ENCODE data around the gene CDK5RAP1.

Gene CDK5RAP1

DNA sequence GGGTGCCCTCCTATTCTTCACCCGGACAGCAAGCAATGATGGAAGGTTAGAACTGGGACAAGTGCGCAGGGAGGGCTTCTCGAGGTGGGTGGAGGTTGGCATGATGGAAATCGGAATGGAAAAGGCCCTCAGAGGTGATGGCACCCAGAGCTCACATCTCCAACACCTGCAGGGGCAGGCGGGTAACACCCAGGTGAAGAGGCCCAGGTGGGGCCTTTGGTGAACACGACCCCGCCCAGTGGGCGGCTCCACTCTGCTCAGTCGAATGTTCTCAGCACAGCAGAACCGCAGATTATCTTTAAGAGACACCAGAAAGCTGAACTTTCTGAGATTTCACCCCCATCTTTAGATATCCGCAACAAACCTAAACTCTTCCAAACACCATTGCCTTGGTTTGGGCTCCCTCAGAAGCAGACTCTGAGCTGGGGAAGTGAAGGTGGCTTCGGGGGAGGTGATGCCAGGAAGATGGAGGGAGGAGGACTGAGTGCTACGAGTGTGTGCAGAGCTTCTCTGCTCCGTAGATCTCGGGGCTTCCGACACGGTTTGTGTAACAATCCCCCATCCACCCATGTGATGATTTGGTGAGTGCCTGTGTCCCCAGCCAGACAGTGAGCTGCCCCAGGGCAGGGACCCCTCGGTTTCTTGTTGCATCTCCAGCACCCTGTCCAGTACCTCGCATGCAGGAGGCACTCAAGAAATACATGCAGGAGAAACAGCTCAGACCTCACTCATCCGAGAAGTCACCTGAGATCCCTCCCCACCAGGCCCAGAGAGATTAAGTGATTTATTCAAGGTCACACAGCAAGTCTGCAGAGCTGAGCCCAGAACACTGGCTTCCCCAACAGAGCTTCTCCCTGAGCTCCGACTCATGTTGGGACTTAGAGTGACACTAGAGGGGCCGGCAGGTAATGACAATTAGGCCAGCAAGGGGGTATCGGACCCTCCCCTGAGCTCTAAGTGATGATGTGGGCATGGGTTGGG is 72.9 kb downstream of the CDK5RAP1 start:
- DNase-seq, result no peak

DNA sequence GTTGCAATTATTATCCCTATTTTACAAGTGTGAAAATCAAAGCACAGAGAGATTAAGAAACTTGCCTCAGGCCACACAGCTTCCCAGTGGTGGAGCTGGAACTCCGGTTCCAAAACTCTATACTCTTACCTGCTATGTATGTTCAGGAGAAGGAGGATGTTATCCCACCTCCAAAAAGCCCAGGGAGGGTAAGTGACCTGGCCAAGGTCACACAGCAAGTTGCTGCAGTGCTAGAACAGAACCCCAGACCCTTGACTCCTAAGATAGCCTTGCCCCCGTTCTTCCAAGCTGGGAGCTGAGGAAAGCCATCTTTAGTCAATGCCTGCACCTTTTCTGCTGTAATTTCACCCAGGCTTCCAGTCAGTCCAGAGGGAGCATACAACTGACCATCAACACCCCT is 76.0 kb downstream of the CDK5RAP1 start:
- DNase-seq, result no peak

DNA sequence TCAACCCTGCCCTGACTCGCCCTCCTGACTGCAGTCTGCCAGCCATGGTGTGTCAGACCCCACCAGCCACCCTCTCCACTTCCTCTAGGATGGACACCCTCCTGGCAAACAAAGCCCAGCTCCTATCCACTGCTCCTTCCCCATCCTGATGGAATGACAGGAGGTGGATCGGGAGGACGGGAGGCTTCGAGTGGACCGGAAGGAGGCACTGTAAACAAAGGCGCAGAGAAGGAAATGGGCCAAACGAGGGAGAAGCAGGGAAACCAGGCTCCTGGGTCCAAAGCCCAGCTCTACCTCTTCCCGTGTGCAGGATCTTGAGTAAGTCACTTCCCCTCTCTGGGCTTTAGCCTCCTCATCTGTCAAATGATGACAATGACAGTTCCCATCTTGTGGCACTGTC is 78.1 kb downstream of the CDK5RAP1 start:
- DNase-seq, result no peak

DNA sequence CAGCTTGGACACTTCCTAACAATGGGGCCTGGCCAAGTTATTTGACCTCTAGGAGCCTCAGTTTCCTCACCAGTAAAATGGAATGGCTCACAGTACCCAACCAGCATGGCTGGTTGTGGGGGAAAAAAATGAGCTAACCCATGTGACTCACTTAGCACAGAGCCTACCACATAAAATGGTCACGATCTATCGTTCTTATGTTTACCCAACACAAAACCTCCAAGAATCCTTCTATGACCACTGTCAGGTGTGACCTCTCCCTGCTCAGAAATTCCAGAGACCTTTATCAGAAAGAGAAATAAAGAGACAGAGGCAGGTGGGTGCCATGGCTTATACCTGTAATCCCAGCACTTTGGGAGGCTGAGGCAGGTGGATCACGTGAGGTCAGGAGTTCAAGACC is 78.9 kb downstream of the CDK5RAP1 start:
- DNase-seq, result no peak

DNA sequence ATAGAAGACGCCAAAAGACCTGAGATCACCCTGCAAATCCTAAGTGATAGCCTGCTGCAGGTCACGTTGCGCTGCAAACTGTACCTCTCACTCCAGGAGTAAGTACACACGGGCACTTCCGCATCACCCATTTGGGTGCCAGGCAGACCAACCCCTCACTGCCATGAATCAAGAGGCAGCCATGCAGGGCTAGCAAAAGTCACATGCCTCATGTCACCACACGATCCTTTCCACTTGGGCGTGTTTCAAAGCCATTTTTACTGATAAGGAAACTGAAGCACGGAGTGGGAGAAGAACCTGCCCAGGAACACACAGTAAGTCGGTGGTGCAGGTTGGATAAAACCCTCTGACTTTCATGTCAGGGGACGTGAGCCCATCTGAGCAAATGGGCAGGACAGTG is 81.3 kb downstream of the CDK5RAP1 start:
- DNase-seq, result no peak

DNA sequence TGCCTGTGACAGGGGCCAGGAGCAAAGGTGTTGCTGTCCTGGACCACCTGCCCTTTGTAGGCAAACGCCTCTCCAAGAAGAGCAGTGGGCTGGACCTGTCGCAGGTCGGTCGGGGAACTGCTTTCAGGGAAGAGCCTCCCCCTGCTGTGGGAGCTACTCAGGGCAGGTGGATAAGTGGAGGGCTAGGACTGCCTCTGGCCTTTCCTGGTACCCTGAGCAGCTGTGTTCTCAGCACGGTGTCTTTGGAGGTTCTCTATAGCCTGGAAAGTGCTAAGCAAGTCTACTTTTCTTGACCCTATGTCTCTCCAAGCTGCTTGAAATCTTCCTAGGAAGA is 83.3 kb downstream of the CDK5RAP1 start:
- no peak for DNase-seq

DNA sequence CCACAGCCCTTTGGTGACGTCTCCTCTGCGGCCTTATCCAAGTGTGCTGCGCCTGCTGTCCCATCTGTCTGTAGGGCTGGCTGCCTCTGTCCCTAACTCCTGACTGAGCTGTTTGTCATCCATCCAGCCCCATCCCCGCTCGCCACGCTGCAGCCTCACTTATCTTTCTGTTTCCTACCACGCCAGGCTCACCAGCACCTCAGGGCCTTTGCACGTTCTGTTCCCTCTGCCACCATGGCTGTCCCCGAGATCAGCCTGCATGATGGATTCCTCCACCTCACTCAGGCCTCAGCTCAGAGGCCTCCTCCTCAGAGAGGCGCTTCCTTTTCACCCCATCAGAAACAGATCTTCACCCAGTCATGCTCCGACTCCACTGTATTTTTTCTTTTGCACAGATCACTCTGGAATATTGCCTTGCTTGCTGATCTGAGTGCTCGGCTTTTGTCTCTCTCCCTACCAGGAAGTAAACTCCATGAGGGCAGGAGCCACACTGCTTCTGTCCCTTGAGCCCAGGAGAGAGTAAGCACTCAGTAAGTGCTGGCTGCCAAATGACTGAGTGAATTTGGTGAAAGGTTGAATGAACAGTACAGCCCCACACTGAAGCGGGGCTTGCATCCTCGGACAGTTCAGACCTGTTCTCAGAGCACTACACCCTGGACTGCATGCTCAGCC is 83.8 kb downstream of the CDK5RAP1 start:
- no peak for DNase-seq

DNA sequence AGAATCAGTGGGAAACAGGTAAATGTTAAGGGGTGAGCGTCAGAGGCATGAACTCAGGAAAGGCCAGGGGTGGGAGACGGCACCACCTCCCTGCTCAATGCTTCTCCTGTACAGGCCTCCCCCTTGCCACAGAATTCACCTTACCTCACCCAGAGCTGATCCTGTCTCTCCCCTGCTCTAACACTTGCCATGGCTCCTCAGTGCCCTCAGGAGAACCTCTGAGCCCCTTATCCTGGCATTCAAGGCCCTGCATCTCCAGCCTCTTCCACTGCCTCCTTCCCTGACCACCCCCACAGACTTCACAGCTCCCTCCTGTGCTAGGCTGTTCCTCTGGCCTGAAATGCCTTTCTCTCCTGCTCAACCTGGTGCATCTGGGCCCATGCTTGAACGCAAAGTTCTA is 84.4 kb downstream of the CDK5RAP1 start:
- no peak for DNase-seq

DNA sequence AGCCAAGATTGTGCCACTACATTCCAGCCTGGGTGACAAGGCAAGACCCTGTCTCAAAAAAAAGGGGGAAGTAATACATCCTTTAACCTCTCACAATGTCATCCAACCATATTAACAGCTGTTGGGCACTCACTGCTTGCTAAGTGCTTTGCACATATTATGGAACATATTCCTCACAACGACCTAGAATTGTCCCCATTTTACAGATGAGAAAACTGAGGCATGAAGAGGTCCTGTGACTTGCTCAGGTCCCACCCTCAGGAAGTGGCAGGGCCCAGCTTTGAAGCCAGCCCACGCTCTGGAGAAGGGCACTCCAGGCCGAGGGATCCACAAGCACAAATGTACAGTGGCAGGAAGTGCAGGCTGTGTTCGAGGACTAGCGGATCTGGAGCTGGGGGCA is 85.0 kb downstream of the CDK5RAP1 start:
- no peak for DNase-seq

DNA sequence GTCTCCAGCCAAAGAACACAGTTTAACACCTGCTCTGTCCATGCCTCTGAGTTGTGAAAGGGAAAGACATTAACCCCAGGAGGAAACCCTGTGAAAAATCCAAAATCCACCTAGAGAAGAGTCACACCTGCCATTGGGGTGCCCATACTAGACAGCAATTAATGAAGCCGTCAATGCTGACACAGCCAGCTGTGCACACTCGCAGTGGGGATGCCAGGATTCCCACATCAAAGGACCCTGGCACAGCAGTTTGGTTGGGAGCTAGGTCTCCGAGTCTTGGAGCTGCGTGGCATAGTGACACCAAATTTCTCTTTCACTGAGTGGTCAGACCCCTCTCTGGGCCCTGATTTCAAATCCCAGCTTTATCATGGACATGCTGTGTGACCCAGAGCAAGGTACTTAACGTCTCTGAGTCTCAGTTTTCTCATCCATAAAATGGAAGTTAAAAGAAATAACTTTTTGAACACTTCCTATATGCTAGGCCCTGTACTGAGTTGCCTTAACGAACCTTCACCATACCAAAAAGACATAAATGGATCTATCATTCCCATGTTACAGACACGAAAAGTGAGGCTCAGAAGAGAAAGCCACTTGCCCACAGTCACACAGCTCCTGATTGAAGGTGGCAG is 87.5 kb downstream of the CDK5RAP1 start:
- DNase-seq, result no peak

DNA sequence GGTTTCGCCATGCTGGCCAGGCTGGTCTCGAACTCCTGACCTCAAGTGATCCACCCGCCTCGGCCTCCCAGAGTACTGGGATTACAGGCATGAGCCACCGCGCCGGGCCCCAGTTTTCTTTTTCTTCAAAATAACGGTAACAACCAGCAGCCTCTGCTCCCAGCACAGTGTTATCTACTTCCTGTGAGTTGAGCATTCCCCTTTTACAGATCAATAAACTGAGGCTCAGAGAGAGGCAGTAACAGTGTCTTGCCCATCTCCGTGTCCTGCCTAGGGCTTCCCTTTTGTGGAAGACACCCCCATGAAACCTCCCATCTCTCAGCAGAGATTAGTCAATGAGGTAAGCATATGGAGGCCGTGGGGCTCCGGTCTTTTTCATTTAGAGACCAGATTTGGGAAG is 88.7 kb downstream of the CDK5RAP1 start:
- no peak for DNase-seq

DNA sequence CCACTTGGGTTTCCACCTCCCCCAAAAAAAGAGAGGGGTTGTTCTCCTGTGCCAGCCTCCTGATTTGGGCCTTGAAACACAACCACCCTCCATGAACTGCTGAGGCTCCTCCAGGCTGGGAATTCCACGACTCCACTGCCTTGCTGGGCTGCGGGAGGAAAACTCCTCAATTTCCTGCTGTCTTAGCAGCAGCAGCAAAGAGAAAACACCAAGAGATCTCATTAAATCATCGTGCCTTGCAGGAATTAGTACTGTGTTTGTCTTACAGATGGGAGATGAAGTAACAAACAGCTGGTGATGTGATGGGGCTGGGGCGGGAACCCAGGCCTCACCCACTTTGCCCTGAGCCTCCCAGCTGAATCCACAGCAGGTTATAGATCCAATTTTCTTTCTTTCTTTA is 89.3 kb downstream of the CDK5RAP1 start:
- no peak for DNase-seq

DNA sequence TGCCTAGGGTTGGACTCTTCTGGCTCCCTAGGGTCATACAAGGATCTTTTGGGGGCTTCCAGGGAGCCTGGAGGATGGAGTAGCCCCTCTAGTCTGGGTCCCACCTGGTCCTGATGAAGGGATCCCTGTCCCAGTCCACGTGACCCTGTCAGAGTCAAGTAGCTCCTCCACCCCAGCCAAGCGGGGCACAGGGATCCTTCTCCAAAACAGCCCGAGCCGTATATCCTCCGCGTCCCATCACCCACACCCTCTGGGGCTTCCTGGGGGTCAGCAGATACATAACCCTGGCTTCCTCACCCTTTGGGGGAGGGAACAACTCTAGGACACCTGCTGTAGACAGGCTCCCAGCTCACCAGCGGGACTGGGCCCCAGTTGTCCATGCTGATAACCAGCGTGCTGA is 90.3 kb downstream of the CDK5RAP1 start:
- DNase-seq, result no peak

DNA sequence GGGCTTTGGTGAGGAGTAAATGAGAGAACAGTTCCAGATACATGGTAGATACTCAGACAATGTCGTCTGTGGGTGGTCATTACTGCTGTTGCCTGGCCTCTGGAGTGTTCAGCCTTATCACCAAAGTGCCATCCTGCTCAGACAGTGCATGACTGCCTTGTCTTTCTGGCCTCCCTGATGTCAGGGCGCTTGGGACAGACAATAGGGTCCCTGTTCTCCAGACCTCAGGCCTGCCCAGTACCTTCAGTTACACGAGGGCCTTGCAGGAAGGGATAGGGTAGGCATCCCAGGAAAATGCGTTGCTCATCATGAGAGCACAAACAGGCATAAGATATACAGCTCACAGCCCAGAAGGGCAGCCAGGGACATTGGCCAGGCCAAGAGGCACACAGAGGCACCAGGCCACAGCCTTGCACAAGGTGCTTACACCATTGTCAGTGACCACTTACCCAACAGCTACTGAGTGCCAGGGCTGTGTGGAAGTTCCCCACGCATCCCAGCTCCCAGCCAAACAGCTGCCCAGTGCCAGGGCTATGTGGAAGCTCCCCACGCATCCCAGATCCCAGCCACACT is 90.9 kb downstream of the CDK5RAP1 start:
- DNase-seq, result no peak

DNA sequence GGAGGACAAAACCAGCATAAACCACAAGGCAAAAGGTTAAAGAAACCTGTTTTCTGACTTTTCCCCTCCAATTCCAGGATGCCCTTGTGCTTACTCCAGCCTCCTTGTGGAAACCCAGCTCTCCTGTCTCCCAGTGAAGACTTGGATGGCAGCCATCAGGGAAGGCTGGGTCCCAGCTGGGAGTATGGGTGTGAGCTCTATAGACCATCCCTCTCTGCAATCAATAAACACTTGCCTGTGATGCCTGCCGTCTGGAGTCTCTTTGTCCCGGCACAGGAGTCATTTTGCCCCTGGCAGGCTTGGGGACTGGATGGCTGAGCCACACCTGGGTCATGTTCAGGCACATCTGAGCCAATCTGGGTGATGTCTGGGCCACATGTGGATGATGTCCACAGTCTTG is 91.7 kb downstream of the CDK5RAP1 start:
- no peak for DNase-seq

All from Kasumi-1 (cell line).